A549 (cell line): ENCODE measurements around the gene NRN1. TPM values are rescaled to one million over a fixed set of nuclear protein-coding genes. Genes with fewer than 3 reads are reported as not detected.

ENCODE experiments used
- ATAC-seq, 2 experiments: fragments of 200-7000 bp in 1 of 2; fragments of >200 bp in 1 of 2; cut with Nextera tagmentation in 1 of 2; cut with Tn5 transposase in 1 of 2; 3 replicates each; pipeline versions ENCODE4 v1.8.0 to v1.9.1; 2018 to 2020; ENCODE audit warnings: mild to moderate bottlenecking in 1 of 2, moderate library complexity in 1 of 2
- CTCF ChIA-PET: fragments of 300-600 bp; sonication (Branson Sonifier 250); formaldehyde crosslinking; extraction: SDS; loops from one replicate; lab custom pipeline; 2021; ENCODE audit warnings: antibody characterized with exemption, inconsistent platforms; lab: Yijun Ruan, JAX
- POLR2A ChIA-PET: fragments of 350-600 bp; formaldehyde crosslinking; extraction: SDS; loops from one replicate; lab custom pipeline; 2021; ENCODE audit warnings: antibody characterized with exemption, inconsistent platforms; lab: Yijun Ruan, JAX
- DNase-seq, 2 experiments: peaks; one replicate each; pipeline versions ENCODE4 v3.0.0 to v3.0.0-alpha.2; 2011 to 2016; ENCODE audit warnings: low read depth in 1 of 2, low spot score in 1 of 2
- FAIRE-seq: peaks from 2 replicates; lab custom pipeline; 2011; peaks lifted over from hg19 to GRCh38; lab: Jason Lieb, UNC
- H3K27ac ChIP-seq, 2 experiments: fragments of >200 bp; sonication (Bioruptor Twin); formaldehyde crosslinking; 3 replicates each; pipeline ENCODE4 v1.5.1; 2016 to 2017
- H3K4me1 ChIP-seq: fragments of >200 bp; sonication (Bioruptor Twin); formaldehyde crosslinking; 3 replicates; pipeline ENCODE4 v1.6.1; 2016
- H3K4me2 ChIP-seq: fragments of >200 bp; sonication (Bioruptor Twin); formaldehyde crosslinking; 3 replicates; pipeline ENCODE4 v1.6.1; 2016
- H3K4me3 ChIP-seq: fragments of >200 bp; sonication (Bioruptor Twin); formaldehyde crosslinking; 3 replicates; pipeline ENCODE4 v1.5.1; 2016
- H3K9me3 ChIP-seq: fragments of >200 bp; sonication (Bioruptor Twin); formaldehyde crosslinking; 3 replicates; pipeline ENCODE4 v1.6.1; 2016
- BCL3 ChIP-seq: fragments of >200 bp; sonication (Bioruptor Twin); formaldehyde crosslinking; IDR thresholded peaks from 3 replicates; pipeline ENCODE4 v1.6.1; 2016
- CBX8 ChIP-seq: fragments of 200-600 bp; sonication (generic); IDR thresholded peaks from 2 replicates; pipeline ENCODE4 v1.6.1; 2016
- CTCF ChIP-seq: fragments of >200 bp; sonication (Bioruptor Twin); formaldehyde crosslinking; IDR thresholded peaks from 3 replicates; pipeline ENCODE4 v1.5.1; 2016
- EHF ChIP-seq: fragments of 250-450 bp; sonication (Bioruptor Pico); IDR thresholded peaks from 2 replicates; pipeline ENCODE4 v1.5.0; 2020; ENCODE audit warnings: mild to moderate bottlenecking
- EHMT2 ChIP-seq: fragments of 200-600 bp; sonication (generic); IDR thresholded peaks from 2 replicates; pipeline ENCODE4 v1.6.1; 2016; ENCODE audit warnings: antibody characterized with exemption, low read depth, mild to moderate bottlenecking, moderate library complexity
- EP300 ChIP-seq, 2 experiments: fragments of >200 bp; sonication (Bioruptor Twin); formaldehyde crosslinking; IDR thresholded peaks; 2 replicates in 1 of 2; 3 replicates in 1 of 2; pipeline ENCODE4 v1.6.1; 2016 to 2017
- FOSB ChIP-seq: fragments of 250-450 bp; sonication (Bioruptor Pico); IDR thresholded peaks from 2 replicates; pipeline ENCODE4 v1.5.0; 2020; ENCODE audit warnings: mild to moderate bottlenecking, moderate library complexity
- HOXB5 ChIP-seq: fragments of 250-450 bp; sonication (Bioruptor Pico); IDR thresholded peaks from 2 replicates; pipeline ENCODE4 v1.5.0; 2020; ENCODE audit warnings: mild to moderate bottlenecking, moderate library complexity
- JUN ChIP-seq, 2 experiments: fragments of >200 bp; sonication (Bioruptor Twin); formaldehyde crosslinking; IDR thresholded peaks; 2 replicates in 1 of 2; 3 replicates in 1 of 2; pipeline ENCODE4 v1.6.1; 2016 to 2017
- JUNB ChIP-seq: fragments of >200 bp; sonication (Bioruptor Twin); formaldehyde crosslinking; IDR thresholded peaks from 2 replicates; pipeline ENCODE4 v1.6.1; 2016
- MAX ChIP-seq: IDR thresholded peaks from 2 replicates; pipeline ENCODE4 v1.6.1; 2012
- MAZ ChIP-seq: fragments of 150-350 bp; IDR thresholded peaks from 2 replicates; pipeline ENCODE4 v1.6.1; 2014; ENCODE audit warnings: antibody characterized with exemption, low read depth, low read length, borderline replicate concordance
- RFX5 ChIP-seq: fragments of 450-650 bp; IDR thresholded peaks from 2 replicates; pipeline ENCODE4 v1.7.1; 2014; ENCODE audit warnings: antibody characterized with exemption, mild to moderate bottlenecking, moderate library complexity
- RNF2 ChIP-seq: fragments of 200-600 bp; sonication (generic); IDR thresholded peaks from 2 replicates; pipeline ENCODE4 v1.6.1; 2016; ENCODE audit warnings: low read depth, mild to moderate bottlenecking, antibody characterized with exemption, moderate library complexity, borderline replicate concordance
- SREBF2 ChIP-seq: fragments of 450-650 bp; IDR thresholded peaks from 2 replicates; pipeline ENCODE4 v1.6.1; 2014; ENCODE audit warnings: mild to moderate bottlenecking, moderate library complexity
- TP53 ChIP-seq: fragments of 250-450 bp; sonication (Bioruptor Pico); IDR thresholded peaks from 2 replicates; pipeline ENCODE4 v1.5.0; 2021; ENCODE audit warnings: mild to moderate bottlenecking, moderate library complexity
- ZNF302 ChIP-seq: fragments of 250-450 bp; sonication (Bioruptor Pico); IDR thresholded peaks from 2 replicates; pipeline ENCODE4 v1.9.0; 2021; ENCODE audit warnings: inconsistent platforms, mild to moderate bottlenecking, moderate library complexity
- WGBS: methylation state at CpG from one replicate; pipeline ENCODE4 v1.1.6; 2017; ENCODE audit errors: missing lambda C conversion rate; 5-methylcytosine and 5-hydroxymethylcytosine counted together
- polyA plus RNA-seq, 4 experiments: library from polyadenylated mRNA; depleted of rRNA in 3 of 4; stranded (reverse); fragments of >200 nt; fragmentation: RNase III in 1 of 4; extraction: RNeasy Plus Mini Kit Qiagen cat#74134 plus additional on column Dnase treatment in 1 of 4; gene quantifications; 2 replicates in 3 of 4; 3 replicates in 1 of 4; pipeline ENCODE4 v1.2.3, GENCODE V29; 2011 to 2017

Gene NRN1
- polyA plus RNA-seq, 2 of the 4 experiments (the other 2 are of a cell fraction): 0.35 to 0.39 TPM

GRCh38 chr6:6007366-6008088 is 802 bp upstream of the NRN1 start:
- Histone ChIP-seq H3K27ac (no peak overlapping the region), H3K9me3 (no peaks in the 10 kb centered on the region), H3K4me3 (peak overlapping the region; percentile 60), H3K4me1 (peaks cover 6% of the 10 kb centered on the region; the same call in 1 of the 3 replicates), H3K4me2 (peak overlapping the region; percentile 94)
- TF ChIP-seq EHMT2 (no peak), MAZ (no peak), MAX (no peak), JUN (IDR thresholded peaks at IDR 0.05) (no peak), CTCF (no peak), HOXB5 (CRISPR knock-in tag) (no peak), SREBF2 (no peak), CBX8 (no peak), BCL3 (no peak), JUNB (no peak), ZNF302 (CRISPR knock-in tag) (no peak), EHF (no peak), RNF2 (no peak)
- 39% methylated on average over 28 of the region's 57 CpGs for WGBS
- FAIRE-seq (no peak), ATAC-seq (peak; percentile 39 to 57; a peak in 5 of 6 replicates), DNase-seq (peak in 1 of 2 experiments; percentile 18)
- CTCF ChIA-PET: interaction anchor here (0.7 to 0.9 kb wide), 2 partner anchors 10 to 1138 kb away, joined by 3 read pairs; no protein-coding TSS in a partner anchor
- POLR2A ChIA-PET: interaction anchor here (0.7 to 1.6 kb wide), 3 partner anchors 116 to 579 kb away, joined by 3 read pairs; no protein-coding TSS in a partner anchor

- Histone ChIP-seq H3K4me2 (peak overlapping the region; percentile 94; the same call in 2 of the 3 replicates), H3K4me1 (peaks cover 6% of the 10 kb centered on the region; the same call in 1 of the 3 replicates), H3K27ac (no peak overlapping the region), H3K9me3 (no peaks in the 10 kb centered on the region), H3K4me3 (no peak overlapping the region)
- POLR2A ChIA-PET: no interaction called here
- TF ChIP-seq HOXB5 (CRISPR knock-in tag) (no peak), RFX5 (no peak), TP53 (CRISPR knock-in tag) (no peak), FOSB (CRISPR knock-in tag) (no peak)
- WGBS: 16% methylated on average over 10 of the region's 10 CpGs
- no peak for FAIRE-seq
- ATAC-seq: no peak
- DNase-seq: no peak
- CTCF ChIA-PET: no interaction called here
Measured at GRCh38 chr6:6006006-6006427, 708 bp downstream of the NRN1 start.

GRCh38 chr6:6005051-6006005 is 1.4 kb downstream of the NRN1 start:
- no peak for FAIRE-seq
- TF ChIP-seq CBX8 (peak; percentile 18), EP300 (IDR thresholded peaks at IDR 0.05) (no peak)
- H3K4me2 ChIP-seq: no peak overlapping the region; the same call in 2 of the 3 replicates
- no peak overlapping the region for H3K4me3 ChIP-seq
- no peak for ATAC-seq
- H3K9me3 ChIP-seq: no peaks in the 10 kb centered on the region
- POLR2A ChIA-PET: no interaction called here
- no peak for DNase-seq
- 33% methylated on average over 13 of the region's 13 CpGs for WGBS
- H3K27ac ChIP-seq: no peak overlapping the region
- CTCF ChIA-PET: no interaction called here
- H3K4me1 ChIP-seq: peaks cover 6% of the 10 kb centered on the region; the same call in 1 of the 3 replicates
